Psoas muscle (tissue), 8 donors: Measurements from ENCODE around the gene CIBAR2. TPM values are rescaled to one million over a fixed set of nuclear protein-coding genes. Genes with fewer than 3 reads are reported as not detected.

Experiments
- ATAC-seq, 4 donors: fragments of 200-7000 bp; cut with Tn5 transposase; one replicate each; pipeline ENCODE4 v1.9.1; 2020; ENCODE audit warnings: moderate library complexity in 3 of 4, mild to moderate bottlenecking in 2 of 4
- DNase-seq, 2 donors: peaks; one replicate each; pipeline ENCODE4 v3.0.0-alpha.2; 2020
- H3K27ac ChIP-seq: fragments of 200-600 bp; one replicate; pipeline ENCODE4 v1.8.0; 2022
- H3K27me3 ChIP-seq, 3 donors: fragments of 200-600 bp in 1 of 3; one replicate each; pipeline versions ENCODE4 v1.6.1 to v1.8.0; 2013 to 2022; ENCODE audit warnings: low read length in 2 of 3, mild to moderate bottlenecking in 2 of 3, moderate library complexity in 1 of 3; ENCODE audit not compliant: insufficient read depth in 3 of 3
- H3K36me3 ChIP-seq, 2 donors: fragments of 200-600 bp in 1 of 2; one replicate each; pipeline versions ENCODE4 v1.6.1 to v1.8.0; 2013 to 2022; ENCODE audit warnings: low read depth in 1 of 2, mild to moderate bottlenecking in 1 of 2, moderate library complexity in 1 of 2; ENCODE audit not compliant: insufficient read depth in 1 of 2
- H3K4me1 ChIP-seq: fragments of 200-600 bp; one replicate; pipeline ENCODE4 v1.8.0; 2022
- H3K4me3 ChIP-seq: fragments of 200-600 bp; one replicate; pipeline ENCODE4 v1.8.0; 2022; ENCODE audit warnings: mild to moderate bottlenecking
- H3K9me3 ChIP-seq: fragments of 200-600 bp; one replicate; pipeline ENCODE4 v1.8.0; 2022
- CTCF ChIP-seq: fragments of 200-600 bp; IDR thresholded peaks from one replicate; pipeline ENCODE4 v1.8.0; 2022; ENCODE audit warnings: antibody characterized with exemption
- WGBS, 3 donors: extraction: QIAGEN DNeasy Blood & Tissue Kit; methylation state at CpG; one replicate each; pipeline versions ENCODE4 v1.1.6 to v1.1.7; 2013; 5-methylcytosine and 5-hydroxymethylcytosine counted together
- intact Hi-C, 2 donors: fragments of 100-400 bp; cut with DNase I; formaldehyde crosslinking; loops; one replicate each; pipeline versions ENCODE4 v1.11.0 to v1.14.2; 2022
- polyA plus RNA-seq, 3 donors: library from polyadenylated mRNA; stranded (reverse); fragments of 200-250 nt; gene quantifications; one replicate each; pipeline ENCODE4 v1.2.3, GENCODE V29; 2013
- total RNA-seq, 4 donors: library from RNA; stranded (reverse); fragmentation: NEBNext Ultra II Directional in 2 of 4; extraction: Animal tissue kit (Norgen Biotek cat#: 25700) in 2 of 4; gene quantifications; one replicate each; pipeline versions ENCODE4 v1.2.1 to v1.2.4, GENCODE V29; 2021 to 2023
- donor health status: healthy with polysubstance abuse.
- donor health status: DM: no; HTN: no; CAD: no; lungs with moderate emphysema.
- donor health status: Bipolar disorder and iron deficiency.
- donor health status: healthy.
- donor health status: DM: yes; HTN: yes; CAD: no.
- donor health status: DM: no; HTN: no; CAD: no.
- donor health status: DM: no; HTN: no; CAD: no.
- donor health status: DM: yes; HTN: yes; CAD: no.

The CIBAR2 gene
- total and polyA plus RNA-seq, 7 donors: 0.36 TPM; not detected in 6

- H3K4me3 ChIP-seq: no peak overlapping the region
- no peaks in the 10 kb centered on the region for H3K27me3 ChIP-seq
- peaks cover 13% of the 10 kb centered on the region for H3K4me1 ChIP-seq
- no peak for TF ChIP-seq CTCF
- peaks cover 3 to 44% of the 10 kb centered on the region in 2 donors for H3K36me3 ChIP-seq
- 74 to 80% (median 76%) methylated on average over 8 of the region's 8 CpGs for WGBS, 3 donors
- H3K9me3 ChIP-seq: no peaks in the 10 kb centered on the region
- ATAC-seq (no peak), DNase-seq (no peak)
- intact Hi-C loops: loop anchor here in 1 of 2 donors (5.0 kb wide), 1 partner anchor 45 kb away; the partner anchor contains the start of gene KIAA0513
- H3K27ac ChIP-seq: no peak overlapping the region
Observed at GRCh38 chr16:85072076-85072860, 40.0 kb downstream of the CIBAR2 start.

- no peaks in the 10 kb centered on the region for H3K27me3 ChIP-seq
- WGBS, 3 donors: 83 to 87% (median 87%) methylated on average over 7 of the region's 7 CpGs
Observed at GRCh38 chr16:85069171-85069570, 43.1 kb downstream of the CIBAR2 start.

GRCh38 chr16:85068746-85069145 is 43.5 kb downstream of the CIBAR2 start:
- H3K27me3 ChIP-seq: no peaks in the 10 kb centered on the region
- no peak overlapping the region for H3K4me3 ChIP-seq
- TF ChIP-seq CTCF: no peak
- intact Hi-C loops: no loop called here
- H3K36me3 ChIP-seq: peaks cover 4 to 39% of the 10 kb centered on the region in 2 donors
- peaks cover 13% of the 10 kb centered on the region for H3K4me1 ChIP-seq
- H3K27ac ChIP-seq: no peak overlapping the region
- 83 to 98% (median 98%) methylated on average over 8 of the region's 8 CpGs for WGBS, 3 donors
- DNase-seq: no peak
- H3K9me3 ChIP-seq: no peaks in the 10 kb centered on the region
- no peak for ATAC-seq

More at GRCh38 chr16:85069171-85069570, 43.1 kb downstream of the CIBAR2 start:
- Histone ChIP-seq H3K27ac (no peak overlapping the region), H3K4me1 (peaks cover 13% of the 10 kb centered on the region), H3K4me3 (no peak overlapping the region), H3K36me3 (peaks cover 4 to 39% of the 10 kb centered on the region in 2 donors), H3K9me3 (no peaks in the 10 kb centered on the region)
- no peak for TF ChIP-seq CTCF
- intact Hi-C loops: no loop called here
- ATAC-seq (no peak), DNase-seq (no peak)

GRCh38 chr16:85067426-85067825 is 44.8 kb downstream of the CIBAR2 start:
- DNase-seq (no peak), ATAC-seq (no peak)
- H3K27me3 ChIP-seq: no peaks in the 10 kb centered on the region
- no peak for TF ChIP-seq CTCF
- no peak overlapping the region for H3K27ac ChIP-seq
- no peaks in the 10 kb centered on the region for H3K9me3 ChIP-seq
- peaks cover 2% of the 10 kb centered on the region for H3K4me1 ChIP-seq
- WGBS, 3 donors: 94 to 95% (median 95%) methylated on average over 8 of the region's 8 CpGs
- intact Hi-C loops: no loop called here
- peaks cover 4 to 39% of the 10 kb centered on the region in 2 donors for H3K36me3 ChIP-seq
- H3K4me3 ChIP-seq: no peak overlapping the region
